GM18526 (cell line): Measurements from ENCODE around the gene HOXD8.

Experiments
- POLR2A ChIP-seq: IDR thresholded peaks from 3 replicates; pipeline ENCODE4 v1.6.1; 2011; ENCODE audit not compliant: insufficient read length; ENCODE audit errors: extremely low read depth

The HOXD8 gene

DNA sequence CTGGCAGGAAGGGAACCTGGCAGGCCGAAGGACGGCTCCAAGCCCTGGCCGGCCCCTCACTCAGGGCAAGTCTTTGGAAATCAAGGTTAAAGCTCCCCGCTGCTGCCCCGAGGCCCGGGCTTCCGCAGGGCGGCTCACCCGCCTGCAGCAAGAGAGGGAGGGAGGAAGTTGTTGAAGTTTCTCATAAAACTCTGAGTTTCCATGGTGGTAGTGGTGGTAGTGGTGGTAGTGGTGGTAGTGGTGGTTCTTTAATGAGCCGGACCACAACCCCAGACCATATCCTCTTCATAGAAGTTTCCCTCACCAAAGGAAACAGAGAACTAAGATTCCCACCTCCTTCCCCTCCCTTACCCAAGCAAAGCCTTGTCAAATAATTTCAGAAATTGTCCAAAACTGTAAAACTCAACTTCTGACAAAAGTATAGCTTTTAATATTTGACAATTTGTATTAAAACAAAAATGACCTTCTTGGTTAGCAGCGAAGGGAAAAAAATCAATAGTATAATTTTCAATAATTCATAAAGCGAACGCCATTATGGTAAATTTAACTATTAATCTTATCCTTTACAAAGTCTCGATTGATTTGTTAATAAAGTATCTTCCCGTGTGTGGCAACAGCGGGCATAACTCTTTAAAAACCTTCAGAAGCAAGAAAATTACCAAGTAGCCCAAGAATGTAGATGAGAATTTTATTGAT lies 14.4 kb upstream of the HOXD8 start:
- TF ChIP-seq POLR2A: no peak

DNA sequence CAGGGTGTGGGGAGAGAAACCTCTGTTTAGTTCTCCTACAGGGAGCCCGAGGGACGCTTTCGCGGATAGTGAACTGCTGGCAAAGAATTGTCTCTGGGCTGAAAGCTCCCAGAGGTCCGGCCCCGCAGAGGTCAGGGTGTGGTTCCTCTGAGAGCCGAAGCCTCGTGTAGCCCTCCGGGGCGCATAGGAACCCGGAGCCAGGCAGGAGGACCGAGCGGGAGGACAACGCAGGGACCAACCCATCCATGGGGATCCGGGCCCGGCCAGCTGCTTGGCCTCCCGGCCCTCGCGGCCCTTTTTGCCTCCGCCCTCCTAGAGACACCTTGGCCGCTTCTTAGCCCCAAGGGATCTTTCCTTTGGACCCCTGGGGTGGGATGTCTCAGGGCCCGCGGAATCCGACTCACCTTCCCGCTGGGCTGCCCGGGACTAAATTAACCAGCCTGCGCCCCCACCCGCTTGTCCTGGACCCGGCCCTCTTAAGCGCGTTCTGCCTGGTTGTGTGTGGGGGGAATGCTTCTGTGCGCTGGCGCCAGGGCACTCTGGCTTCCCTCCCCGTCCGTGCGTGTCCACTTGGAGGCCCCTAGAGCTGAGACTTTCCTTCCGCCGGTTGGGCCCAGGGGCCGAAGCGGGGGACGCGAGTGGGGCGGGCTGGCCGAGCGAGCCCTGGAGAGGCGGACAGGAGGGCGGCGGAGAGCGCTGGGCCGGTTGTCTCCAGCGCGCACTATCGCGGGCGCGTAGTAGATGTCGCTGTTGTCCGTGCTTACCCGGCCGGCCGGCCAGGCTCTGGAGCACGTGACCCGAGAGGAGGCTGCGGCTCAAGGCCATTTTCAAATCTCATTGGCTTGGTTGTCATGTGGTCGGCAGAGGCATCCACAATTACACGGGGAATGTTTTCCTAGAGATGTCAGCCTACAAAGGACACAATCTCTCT lies 13.4 kb upstream of the HOXD8 start, which contains the start of gene HOXD10:
Gene HOXD10 (plus strand): TSS at position 896 of the 931 bp plus-strand sequence. CDS start 56 bp downstream, outside the sequence.
- TF ChIP-seq POLR2A: no peak

DNA sequence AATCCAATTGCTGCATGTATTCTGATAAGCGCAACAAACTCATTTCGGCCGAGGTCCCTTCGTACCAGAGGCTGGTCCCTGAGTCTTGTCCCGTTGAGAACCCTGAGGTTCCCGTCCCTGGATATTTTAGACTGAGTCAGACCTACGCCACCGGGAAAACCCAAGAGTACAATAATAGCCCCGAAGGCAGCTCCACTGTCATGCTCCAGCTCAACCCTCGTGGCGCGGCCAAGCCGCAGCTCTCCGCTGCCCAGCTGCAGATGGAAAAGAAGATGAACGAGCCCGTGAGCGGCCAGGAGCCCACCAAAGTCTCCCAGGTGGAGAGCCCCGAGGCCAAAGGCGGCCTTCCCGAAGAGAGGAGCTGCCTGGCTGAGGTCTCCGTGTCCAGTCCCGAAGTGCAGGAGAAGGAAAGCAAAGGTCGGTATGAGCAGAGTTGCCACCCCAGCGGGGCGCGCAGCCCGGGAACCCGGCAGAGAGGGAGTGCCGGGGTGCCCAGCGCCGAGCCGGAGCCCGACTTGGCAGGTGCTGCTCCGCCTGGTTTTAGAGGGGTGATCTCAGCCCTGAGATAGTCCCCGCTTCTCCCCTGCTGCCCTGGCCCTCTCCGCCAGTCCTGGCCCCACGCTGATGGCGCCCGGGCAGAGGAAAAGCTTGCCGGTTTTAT lies 12.2 kb upstream of the HOXD8 start:
- TF ChIP-seq POLR2A: no peak

DNA sequence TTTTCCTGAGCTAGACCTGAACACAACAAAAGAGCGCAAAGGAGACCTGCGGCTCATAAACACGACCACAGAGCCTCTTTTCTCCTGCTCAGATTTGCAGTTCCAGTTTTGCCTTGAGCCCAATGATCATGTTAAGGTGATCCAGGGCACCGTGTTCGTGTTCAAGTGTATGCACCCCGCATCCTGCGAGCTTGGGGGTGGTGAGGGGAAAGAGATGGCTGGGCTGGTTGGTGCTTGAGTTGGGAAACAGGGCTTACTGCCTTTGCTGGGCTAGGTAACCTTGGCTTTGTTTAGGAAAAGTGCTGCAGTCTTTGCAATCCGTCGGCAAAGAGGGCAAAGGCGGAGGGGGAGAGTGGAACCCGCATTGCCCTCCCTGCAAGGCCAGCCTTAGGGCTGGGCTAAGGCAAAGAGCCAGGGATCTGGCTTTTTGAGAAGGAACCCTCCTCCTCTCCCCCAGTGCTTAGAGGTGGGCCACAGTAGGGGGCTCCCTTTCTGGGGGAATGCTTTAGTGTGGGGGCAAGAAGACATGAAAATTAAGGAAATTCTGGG lies 11.6 kb upstream of the HOXD8 start:
- no peak for TF ChIP-seq POLR2A

DNA sequence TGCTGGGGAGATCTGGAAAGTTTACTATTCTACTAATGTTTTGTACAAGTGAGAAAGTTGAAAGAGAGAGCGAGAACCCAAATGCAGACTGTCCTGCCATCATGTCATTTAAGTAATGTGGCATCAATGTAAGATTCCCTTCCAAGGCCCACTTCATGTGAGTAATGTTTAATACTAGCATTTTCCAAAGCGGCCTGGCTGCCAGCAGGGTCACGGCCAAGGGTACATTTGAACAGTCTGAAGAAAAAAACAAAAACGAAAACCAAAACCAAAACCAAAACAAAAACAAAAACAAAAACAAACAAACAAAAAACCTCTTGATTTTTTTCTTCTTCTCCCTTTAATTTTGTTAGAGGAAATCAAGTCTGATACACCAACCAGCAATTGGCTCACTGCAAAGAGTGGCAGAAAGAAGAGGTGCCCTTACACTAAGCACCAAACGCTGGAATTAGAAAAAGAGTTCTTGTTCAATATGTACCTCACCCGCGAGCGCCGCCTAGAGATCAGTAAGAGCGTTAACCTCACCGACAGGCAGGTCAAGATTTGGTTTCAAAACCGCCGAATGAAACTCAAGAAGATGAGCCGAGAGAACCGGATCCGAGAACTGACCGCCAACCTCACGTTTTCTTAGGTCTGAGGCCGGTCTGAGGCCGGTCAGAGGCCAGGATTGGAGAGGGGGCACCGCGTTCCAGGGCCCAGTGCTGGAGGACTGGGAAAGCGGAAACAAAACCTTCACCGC lies 10.7 kb upstream of the HOXD8 start:
- no peak for TF ChIP-seq POLR2A

DNA sequence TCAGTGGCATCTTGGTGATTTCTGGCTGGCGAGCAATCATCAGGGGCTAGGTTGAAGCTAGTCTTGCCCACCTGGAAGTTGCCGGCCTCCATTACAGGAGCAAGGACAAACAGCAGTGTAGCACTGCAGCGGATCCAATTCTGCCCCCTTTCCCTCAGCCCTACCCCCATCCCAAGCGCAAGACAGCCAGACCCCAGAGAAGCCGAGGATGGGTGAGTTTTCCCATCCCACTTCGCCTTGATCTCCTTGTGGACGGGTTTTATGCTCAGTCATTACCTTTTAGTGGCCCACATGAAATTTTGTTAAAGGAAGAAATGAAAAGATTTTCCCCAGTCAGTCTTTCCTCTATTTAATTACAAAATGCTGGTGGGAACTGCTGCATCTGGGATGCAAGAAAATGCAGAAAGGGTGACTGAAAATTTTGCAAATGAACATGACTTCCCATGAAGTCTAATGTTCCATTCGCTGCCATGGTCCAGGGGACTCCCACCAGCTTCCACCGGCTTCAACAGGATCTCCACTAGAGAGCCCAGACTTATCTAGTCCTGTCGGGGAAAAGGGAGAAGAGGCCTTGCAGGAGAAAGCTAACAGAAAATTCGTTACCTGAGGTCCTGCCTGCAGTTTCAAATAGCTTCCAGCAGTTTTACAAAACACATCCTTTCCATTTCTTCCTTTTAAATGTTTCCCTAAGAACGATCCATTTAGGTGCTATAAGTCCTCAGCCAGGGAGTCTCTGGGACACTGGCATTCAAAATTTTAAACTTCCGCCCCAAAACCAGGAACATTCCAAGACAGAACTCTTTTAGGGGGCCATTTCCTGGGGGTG lies 8.9 kb upstream of the HOXD8 start:
- TF ChIP-seq POLR2A: no peak

DNA sequence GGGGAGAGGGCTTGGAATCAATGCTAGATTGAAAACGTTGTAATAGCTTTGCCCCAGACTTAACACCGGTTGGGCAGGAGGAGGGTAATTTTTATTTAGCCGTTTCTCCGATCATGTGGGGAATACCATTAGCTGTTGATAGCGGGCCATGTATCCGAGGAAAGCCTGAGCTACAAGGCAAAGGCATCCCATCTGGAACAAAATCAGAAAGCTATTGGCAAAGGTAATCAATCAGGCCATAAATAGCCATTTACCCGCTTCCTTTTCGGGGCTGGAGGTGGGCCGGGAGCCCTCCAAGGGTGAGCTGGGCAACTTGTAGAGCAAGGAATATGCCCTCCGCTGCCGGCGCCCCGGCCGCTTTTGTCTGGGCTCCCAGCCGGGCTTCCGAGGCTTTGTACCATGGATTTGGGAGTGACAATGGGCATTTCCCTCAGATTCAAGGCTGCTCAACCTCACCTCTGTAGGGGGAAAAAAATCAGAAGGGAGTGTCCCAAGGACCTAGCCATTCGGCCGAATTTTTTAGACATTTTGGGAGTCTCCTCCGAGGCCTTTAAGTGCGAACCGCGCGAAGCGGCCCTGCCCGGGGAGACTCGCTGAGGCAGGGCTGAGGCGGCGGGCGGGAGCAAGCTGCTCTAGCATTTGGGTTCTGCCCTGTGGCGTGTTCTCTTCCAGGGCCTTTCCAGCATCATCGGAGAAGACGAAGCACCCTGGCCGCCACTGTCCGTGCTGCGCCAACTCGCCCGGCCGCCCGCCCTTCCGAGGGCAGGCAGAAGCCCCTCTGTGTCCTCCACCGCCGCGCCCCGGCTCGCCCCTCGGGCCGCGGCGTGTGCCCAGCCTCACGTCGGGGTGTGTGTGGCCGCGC lies 8.1 kb upstream of the HOXD8 start:
- TF ChIP-seq POLR2A: no peak

DNA sequence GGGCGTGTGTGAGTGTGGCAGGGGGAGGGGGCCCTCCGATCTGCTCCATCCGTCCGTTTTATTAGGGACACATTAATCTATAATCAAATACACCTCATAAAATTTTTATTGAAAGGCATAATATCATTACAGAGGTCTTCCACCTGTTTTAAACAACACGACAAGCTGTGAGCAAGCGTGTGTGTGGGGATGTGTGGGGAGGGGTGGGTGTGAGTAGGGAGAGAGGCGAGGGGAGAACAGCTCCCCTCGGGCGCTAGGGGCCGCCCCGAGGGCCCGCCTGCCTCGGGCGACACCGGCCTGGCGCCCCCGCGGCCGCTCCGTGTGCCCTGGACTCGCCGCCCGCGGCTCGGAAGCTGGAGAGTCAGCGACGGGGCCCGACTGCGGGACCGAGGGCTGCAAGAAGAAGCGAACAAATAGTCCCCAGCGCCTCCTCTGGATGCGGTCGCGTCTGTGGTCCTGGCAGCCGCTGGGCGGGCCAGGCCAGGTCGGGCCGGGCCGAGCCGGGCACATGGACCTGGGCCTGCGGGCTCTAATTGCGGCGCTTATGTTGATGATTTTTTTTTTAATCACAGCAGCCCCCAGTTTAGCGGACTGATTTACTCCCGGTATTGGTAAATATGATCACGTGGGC lies 7.3 kb upstream of the HOXD8 start:
- TF ChIP-seq POLR2A: no peak

DNA sequence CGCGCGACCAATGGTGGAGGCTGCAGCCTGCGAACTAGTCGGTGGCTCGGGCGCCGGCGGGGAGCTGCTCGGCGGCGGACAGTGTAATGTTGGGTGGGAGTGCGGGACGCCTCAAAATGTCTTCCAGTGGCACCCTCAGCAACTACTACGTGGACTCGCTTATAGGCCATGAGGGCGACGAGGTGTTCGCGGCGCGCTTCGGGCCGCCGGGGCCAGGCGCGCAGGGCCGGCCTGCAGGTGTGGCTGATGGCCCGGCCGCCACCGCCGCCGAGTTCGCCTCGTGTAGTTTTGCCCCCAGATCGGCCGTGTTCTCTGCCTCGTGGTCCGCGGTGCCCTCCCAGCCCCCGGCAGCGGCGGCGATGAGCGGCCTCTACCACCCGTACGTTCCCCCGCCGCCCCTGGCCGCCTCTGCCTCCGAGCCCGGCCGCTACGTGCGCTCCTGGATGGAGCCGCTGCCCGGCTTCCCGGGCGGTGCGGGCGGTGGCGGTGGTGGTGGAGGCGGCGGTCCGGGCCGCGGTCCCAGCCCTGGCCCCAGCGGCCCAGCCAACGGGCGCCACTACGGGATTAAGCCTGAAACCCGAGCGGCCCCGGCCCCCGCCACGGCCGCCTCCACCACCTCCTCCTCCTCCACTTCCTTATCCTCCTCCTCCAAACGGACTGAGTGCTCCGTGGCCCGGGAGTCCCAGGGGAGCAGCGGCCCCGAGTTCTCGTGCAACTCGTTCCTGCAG lies 6.7 kb upstream of the HOXD8 start, which contains the start of gene HOXD9:
Gene HOXD9 (plus strand): TSS at position 37 of the 728 bp plus-strand sequence. CDS start 50 bp downstream, at position 87.
- no peak for TF ChIP-seq POLR2A

DNA sequence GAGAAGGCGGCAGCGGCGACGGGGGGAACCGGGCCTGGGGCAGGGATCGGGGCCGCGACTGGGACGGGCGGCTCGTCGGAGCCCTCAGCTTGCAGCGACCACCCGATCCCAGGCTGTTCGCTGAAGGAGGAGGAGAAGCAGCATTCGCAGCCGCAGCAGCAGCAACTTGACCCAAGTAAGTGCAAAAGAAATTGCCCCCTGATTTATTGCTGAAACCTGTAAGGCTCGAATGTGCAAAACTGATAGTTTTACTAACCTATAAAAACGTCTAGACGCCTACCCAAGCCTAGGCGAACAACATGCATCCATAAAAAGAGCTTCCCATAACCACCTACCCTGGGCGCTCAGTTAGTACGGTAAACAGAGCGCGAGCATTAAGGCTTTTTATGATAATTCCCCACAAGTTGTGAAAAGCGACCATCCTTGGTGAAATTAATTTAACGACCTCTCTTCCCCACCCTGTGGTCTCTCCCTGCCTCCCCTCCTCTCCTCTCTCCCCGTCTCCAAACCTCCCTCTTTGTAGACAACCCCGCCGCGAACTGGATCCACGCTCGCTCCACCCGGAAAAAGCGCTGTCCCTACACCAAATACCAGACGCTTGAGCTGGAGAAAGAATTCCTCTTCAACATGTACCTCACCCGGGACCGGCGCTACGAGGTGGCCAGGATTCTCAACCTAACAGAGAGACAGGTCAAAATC lies 5.9 kb upstream of the HOXD8 start:
- TF ChIP-seq POLR2A: no peak
